Endothelial cell of umbilical vein (primary cell): Measurements from ENCODE around the gene UST. TPM values are rescaled to one million over a fixed set of nuclear protein-coding genes. Genes with fewer than 3 reads are reported as not detected.

Experiments used
- BruUV-seq: library from RNA; stranded (reverse); fragments of 400-500 nt; replicated peaks from 2 replicates; lab custom pipeline; 2021; lab: Mats Ljungman, UMichigan
- CTCF ChIA-PET: fragments of 300-600, 350-600 bp; sonication (Branson Sonifier 250); formaldehyde crosslinking; loops from one replicate; lab custom pipeline; 2021; ENCODE audit warnings: antibody characterized with exemption, inconsistent platforms; lab: Charles Lee
- POLR2A ChIA-PET: fragments of 300-600, 350-600 bp; sonication (Branson Sonifier 250); formaldehyde crosslinking; loops from one replicate; lab custom pipeline; 2021; ENCODE audit warnings: antibody characterized with exemption, inconsistent platforms; lab: Charles Lee
- DNase-seq: peaks from one replicate; pipeline ENCODE4 v3.0.0-alpha.2; 2011; ENCODE audit warnings: low read depth, low spot score
- FAIRE-seq: peaks from 2 replicates; lab custom pipeline; 2011; peaks lifted over from hg19 to GRCh38; lab: Jason Lieb, UNC
- H2AFZ ChIP-seq: 2 replicates; pipeline ENCODE4 v1.6.0; 2012; ENCODE audit warnings: low read depth, low read length, control low read depth, inconsistent platforms
- H3K27ac ChIP-seq: 2 replicates; pipeline ENCODE4 v1.5.1; 2011; ENCODE audit warnings: low read depth, mild to moderate bottlenecking, control low read depth, low read length, moderate library complexity; ENCODE audit not compliant: insufficient read depth
- H3K27me3 ChIP-seq, 2 experiments: 2 replicates each; pipeline versions ENCODE4 v1.6.0 to v1.6.1; 2011; ENCODE audit warnings: low read length in 2 of 2, mixed read lengths in 1 of 2; ENCODE audit not compliant: control insufficient read depth in 2 of 2, insufficient read depth in 2 of 2
- H3K36me3 ChIP-seq, 2 experiments: 2 replicates in 1 of 2; 3 replicates in 1 of 2; pipeline ENCODE4 v1.5.1; 2011; ENCODE audit warnings: low read length in 2 of 2, mild to moderate bottlenecking in 1 of 2, moderate library complexity in 1 of 2; ENCODE audit not compliant: control insufficient read depth in 2 of 2, insufficient read depth in 2 of 2; ENCODE audit errors: extremely low read depth in 1 of 2
- H3K4me1 ChIP-seq: 3 replicates; pipeline ENCODE4 v1.5.1; 2011; ENCODE audit warnings: mild to moderate bottlenecking, low read length; ENCODE audit not compliant: control insufficient read depth, insufficient read depth; ENCODE audit errors: extremely low read depth
- H3K4me2 ChIP-seq: 2 replicates; pipeline ENCODE4 v1.6.1; 2011; ENCODE audit warnings: low read length, control low read depth, mixed read lengths; ENCODE audit not compliant: insufficient read depth
- H3K4me3 ChIP-seq, 3 experiments: fragments of 200-600 bp in 1 of 3; sonication (generic), shearing (Covaris generic) in 1 of 3; replicated peaks in 1 of 3; 2 replicates each; pipeline ENCODE4 v1.5.1; 2011 to 2016; ENCODE audit warnings: control low read depth in 3 of 3, low read length in 3 of 3, mild to moderate bottlenecking in 2 of 3, inconsistent platforms in 1 of 3, low read depth in 1 of 3, moderate library complexity in 1 of 3; ENCODE audit not compliant: insufficient read depth in 1 of 3
- H3K79me2 ChIP-seq: 2 replicates; pipeline ENCODE4 v1.6.0; 2012; ENCODE audit warnings: low read length, inconsistent platforms; ENCODE audit not compliant: control insufficient read depth, insufficient read depth
- H3K9ac ChIP-seq: replicated peaks from 2 replicates; pipeline ENCODE3; 2011; ENCODE audit warnings: low read length, control low read depth; ENCODE audit not compliant: insufficient read depth; ENCODE audit errors: extremely low read depth
- H3K9me1 ChIP-seq: replicated peaks from 3 replicates; pipeline ENCODE4 v1.6.0; 2011; ENCODE audit warnings: mild to moderate bottlenecking, low read length; ENCODE audit not compliant: control insufficient read depth, insufficient read depth; ENCODE audit errors: extremely low read depth
- H3K9me3 ChIP-seq: replicated peaks from 2 replicates; pipeline ENCODE4 v1.5.1; 2012; ENCODE audit warnings: low read length, inconsistent platforms; ENCODE audit not compliant: control insufficient read depth, insufficient read depth
- H4K20me1 ChIP-seq: replicated peaks from 2 replicates; pipeline ENCODE3; 2011; ENCODE audit warnings: mild to moderate bottlenecking, low read length; ENCODE audit not compliant: control insufficient read depth, insufficient read depth; ENCODE audit errors: extremely low read depth
- GATA2 ChIP-seq: IDR thresholded peaks from 2 replicates; pipeline ENCODE4 v1.7.0; 2011; ENCODE audit warnings: low read depth, mild to moderate bottlenecking, moderate library complexity, mixed read lengths, low read length; ENCODE audit not compliant: insufficient read length, insufficient read depth
- JUN ChIP-seq: IDR thresholded peaks from 2 replicates; pipeline ENCODE4 v1.6.1; 2011; ENCODE audit warnings: borderline replicate concordance, low read depth; ENCODE audit not compliant: insufficient read length, insufficient read depth
- MYC ChIP-seq: IDR thresholded peaks from one replicate; pipeline ENCODE4 v1.6.1; 2011; ENCODE audit warnings: mild to moderate bottlenecking, low read depth, low read length
- POLR2A ChIP-seq: IDR thresholded peaks from 2 replicates; pipeline ENCODE4 v1.6.1; 2012; ENCODE audit warnings: low read depth, mild to moderate bottlenecking, control low read depth, low read length
- POLR2AphosphoS5 ChIP-seq: IDR thresholded peaks from 2 replicates; pipeline ENCODE4 v1.6.1; 2012; ENCODE audit warnings: low read depth, mild to moderate bottlenecking, control low read depth, low read length, moderate library complexity; ENCODE audit not compliant: insufficient read depth
- dilution Hi-C: fragments of 300-500 bp; cut with MboI; formaldehyde crosslinking; loops from one replicate; pipeline ENCODE4 v1.15.0; 2019; ENCODE audit warnings: low sequenced_read_pairs; ENCODE audit not compliant: extremely low pct_ligation_motif_present
- intact Hi-C: fragments of 100-400 bp; cut with micrococcal nuclease; formaldehyde crosslinking; loops from one replicate; pipeline ENCODE4 v1.10.0; 2022
- polyA plus RNA-seq, 4 experiments: library from polyadenylated mRNA; depleted of rRNA in 3 of 4; stranded (reverse) in 3 of 4; unstranded in 1 of 4; fragments of >200 nt; gene quantifications; 2 replicates each; pipeline versions ENCODE4 v1.2.1 to v1.2.3, GENCODE V29; 2011 to 2012; ENCODE audit warnings: missing spikeins in 1 of 4
- total RNA-seq: library from RNA; stranded (reverse); gene quantifications from 2 replicates; pipeline ENCODE4 v1.2.3, GENCODE V29; 2021
- TF ChIP-seq, protein P1 (sequence below), 2 donors: IDR thresholded peaks; 1 replicate in 1 of 2; 2 replicates in 1 of 2; pipeline ENCODE4 v1.5.1; 2011; ENCODE audit warnings: low read length in 2 of 2, mild to moderate bottlenecking in 2 of 2, moderate library complexity in 2 of 2, control low read depth in 1 of 2, inconsistent platforms in 1 of 2, low read depth in 1 of 2; ENCODE audit not compliant: insufficient read depth in 1 of 2; ENCODE audit errors: extremely low read depth in 1 of 2
- TF ChIP-seq, protein P2 (sequence below): IDR thresholded peaks from 2 replicates; pipeline ENCODE4 v1.6.1; 2011; ENCODE audit not compliant: insufficient read depth, insufficient read length

Gene UST
- total and polyA plus RNA-seq, 2 donors (not counting 3 experiments of a cell fraction or from before 2014, with no cell fraction given): 0.26 to 0.84 TPM

DNA sequence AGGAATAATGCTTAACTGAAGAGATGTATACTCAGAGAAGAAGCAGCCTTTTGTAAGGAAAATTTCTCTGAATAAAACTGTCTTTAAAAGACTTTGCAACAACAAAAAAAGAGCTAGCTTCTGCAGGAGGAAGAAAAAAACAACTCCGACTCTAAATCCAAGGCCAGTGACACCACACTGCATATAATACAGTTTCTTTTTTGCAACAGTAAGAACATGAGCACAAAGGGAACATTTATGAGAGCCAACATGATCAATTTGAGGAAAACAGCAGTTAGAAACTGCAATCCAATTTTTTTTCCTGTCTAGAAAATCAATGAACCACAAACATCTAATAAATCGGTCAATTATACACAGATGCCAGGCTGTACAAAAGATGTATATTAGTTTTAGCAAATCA, 42.9 kb upstream of the UST start:
- Histone ChIP-seq H3K4me1 (no peaks in the 10 kb centered on the region), H3K79me2 (no peaks in the 10 kb centered on the region), H3K9me3 (no peaks in the 10 kb centered on the region), H2AFZ (no peak overlapping the region), H3K36me3 (no peaks in the 10 kb centered on the region), H3K9me1 (no peaks in the 10 kb centered on the region), H3K27ac (no peak overlapping the region), H3K4me3 (no peak overlapping the region), H3K4me2 (no peak overlapping the region), H3K9ac (no peak overlapping the region), H3K27me3 (no peaks in the 10 kb centered on the region), H4K20me1 (no peaks in the 10 kb centered on the region)
- intact Hi-C loops (no loop called here), dilution Hi-C loops (no loop called here)
- POLR2A ChIA-PET: no interaction called here
- no peak for TF ChIP-seq JUN
- no peak for TF ChIP-seq POLR2A
- TF ChIP-seq, protein P1, sequence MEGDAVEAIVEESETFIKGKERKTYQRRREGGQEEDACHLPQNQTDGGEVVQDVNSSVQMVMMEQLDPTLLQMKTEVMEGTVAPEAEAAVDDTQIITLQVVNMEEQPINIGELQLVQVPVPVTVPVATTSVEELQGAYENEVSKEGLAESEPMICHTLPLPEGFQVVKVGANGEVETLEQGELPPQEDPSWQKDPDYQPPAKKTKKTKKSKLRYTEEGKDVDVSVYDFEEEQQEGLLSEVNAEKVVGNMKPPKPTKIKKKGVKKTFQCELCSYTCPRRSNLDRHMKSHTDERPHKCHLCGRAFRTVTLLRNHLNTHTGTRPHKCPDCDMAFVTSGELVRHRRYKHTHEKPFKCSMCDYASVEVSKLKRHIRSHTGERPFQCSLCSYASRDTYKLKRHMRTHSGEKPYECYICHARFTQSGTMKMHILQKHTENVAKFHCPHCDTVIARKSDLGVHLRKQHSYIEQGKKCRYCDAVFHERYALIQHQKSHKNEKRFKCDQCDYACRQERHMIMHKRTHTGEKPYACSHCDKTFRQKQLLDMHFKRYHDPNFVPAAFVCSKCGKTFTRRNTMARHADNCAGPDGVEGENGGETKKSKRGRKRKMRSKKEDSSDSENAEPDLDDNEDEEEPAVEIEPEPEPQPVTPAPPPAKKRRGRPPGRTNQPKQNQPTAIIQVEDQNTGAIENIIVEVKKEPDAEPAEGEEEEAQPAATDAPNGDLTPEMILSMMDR (IDR thresholded peaks at IDR 0.05; ENCODE audit: extremely low read depth in 1 of 2, insufficient read depth in 1 of 2, low read depth in 1 of 2, low read length in 2 of 2): no peak
- TF ChIP-seq MYC: no peak
- TF ChIP-seq, protein P2, sequence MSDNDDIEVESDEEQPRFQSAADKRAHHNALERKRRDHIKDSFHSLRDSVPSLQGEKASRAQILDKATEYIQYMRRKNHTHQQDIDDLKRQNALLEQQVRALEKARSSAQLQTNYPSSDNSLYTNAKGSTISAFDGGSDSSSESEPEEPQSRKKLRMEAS: no peak
- no peak for TF ChIP-seq POLR2AphosphoS5
- TF ChIP-seq GATA2: no peak
- DNase-seq (no peak), FAIRE-seq (no peak)
- BruUV-seq: no TSS peak
- CTCF ChIA-PET: interaction anchor here (1.4 kb wide), 1 partner anchor 126 kb away, joined by 4 read pairs; no protein-coding TSS in a partner anchor
